HFF-Myc (cell line): ENCODE results near the gene CCDC90B.

Source experiments
- DNase-seq: peaks from one replicate; pipeline ENCODE4 v3.0.0-alpha.2; 2011; ENCODE audit warnings: low read depth; ENCODE audit errors: extremely low read depth
- H3K4me3 ChIP-seq: replicated peaks from 2 replicates; pipeline ENCODE4 v1.5.1; 2011; ENCODE audit warnings: low read depth, mild to moderate bottlenecking, control low read depth, low read length
- TF ChIP-seq, protein P1 (sequence below): IDR thresholded peaks from 2 replicates; pipeline ENCODE4 v1.5.1; 2012; ENCODE audit warnings: mild to moderate bottlenecking, low read depth, low read length, control low read depth; ENCODE audit errors: missing control alignments

Gene CCDC90B

GRCh38 chr11:83252941-83253340 lies 33.2 kb downstream of the CCDC90B start:
- no peak overlapping the region for H3K4me3 ChIP-seq
- TF ChIP-seq, protein P1, sequence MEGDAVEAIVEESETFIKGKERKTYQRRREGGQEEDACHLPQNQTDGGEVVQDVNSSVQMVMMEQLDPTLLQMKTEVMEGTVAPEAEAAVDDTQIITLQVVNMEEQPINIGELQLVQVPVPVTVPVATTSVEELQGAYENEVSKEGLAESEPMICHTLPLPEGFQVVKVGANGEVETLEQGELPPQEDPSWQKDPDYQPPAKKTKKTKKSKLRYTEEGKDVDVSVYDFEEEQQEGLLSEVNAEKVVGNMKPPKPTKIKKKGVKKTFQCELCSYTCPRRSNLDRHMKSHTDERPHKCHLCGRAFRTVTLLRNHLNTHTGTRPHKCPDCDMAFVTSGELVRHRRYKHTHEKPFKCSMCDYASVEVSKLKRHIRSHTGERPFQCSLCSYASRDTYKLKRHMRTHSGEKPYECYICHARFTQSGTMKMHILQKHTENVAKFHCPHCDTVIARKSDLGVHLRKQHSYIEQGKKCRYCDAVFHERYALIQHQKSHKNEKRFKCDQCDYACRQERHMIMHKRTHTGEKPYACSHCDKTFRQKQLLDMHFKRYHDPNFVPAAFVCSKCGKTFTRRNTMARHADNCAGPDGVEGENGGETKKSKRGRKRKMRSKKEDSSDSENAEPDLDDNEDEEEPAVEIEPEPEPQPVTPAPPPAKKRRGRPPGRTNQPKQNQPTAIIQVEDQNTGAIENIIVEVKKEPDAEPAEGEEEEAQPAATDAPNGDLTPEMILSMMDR, result no peak
- no peak for DNase-seq

- TF ChIP-seq, protein P1, result no peak
- no peak overlapping the region for H3K4me3 ChIP-seq
- DNase-seq, result no peak
Observed at GRCh38 chr11:83252266-83252665, 33.9 kb downstream of the CCDC90B start.

DNA sequence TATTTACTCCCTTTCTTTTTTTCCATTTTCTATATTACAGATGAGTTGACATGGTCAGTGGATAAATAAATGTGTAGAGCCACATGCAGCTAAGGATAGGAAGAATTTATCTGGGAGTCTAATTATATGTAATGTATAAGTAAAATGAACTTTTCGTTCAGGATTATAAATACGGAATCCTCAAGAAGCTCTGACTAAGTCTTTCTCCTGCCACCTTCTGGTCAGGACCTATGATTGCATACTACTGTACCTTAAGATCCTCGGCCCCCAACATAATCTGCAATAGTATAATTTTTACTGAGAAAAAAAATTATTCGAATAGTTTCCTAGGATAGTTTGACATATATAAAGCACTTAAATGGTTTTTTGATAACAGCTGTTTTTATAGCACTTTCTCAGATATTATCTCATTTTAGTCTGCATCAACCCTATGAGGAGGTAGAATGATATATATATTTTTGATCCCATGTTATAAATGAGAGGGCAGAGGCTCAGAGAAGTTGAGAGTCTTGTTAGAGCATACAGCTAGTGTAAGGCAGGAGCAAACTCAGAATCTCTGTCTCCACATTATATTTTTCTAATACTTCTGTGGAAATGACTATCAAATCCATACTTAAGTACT lies 36.1 kb downstream of the CCDC90B start:
- peak; percentile 16 for DNase-seq
- no peak overlapping the region for H3K4me3 ChIP-seq
- TF ChIP-seq, protein P1, result peak; percentile 62

GRCh38 chr11:83249445-83249844 lies 36.7 kb downstream of the CCDC90B start:
- H3K4me3 ChIP-seq, result no peak overlapping the region
- TF ChIP-seq, protein P1, result no peak
- no peak for DNase-seq

DNA sequence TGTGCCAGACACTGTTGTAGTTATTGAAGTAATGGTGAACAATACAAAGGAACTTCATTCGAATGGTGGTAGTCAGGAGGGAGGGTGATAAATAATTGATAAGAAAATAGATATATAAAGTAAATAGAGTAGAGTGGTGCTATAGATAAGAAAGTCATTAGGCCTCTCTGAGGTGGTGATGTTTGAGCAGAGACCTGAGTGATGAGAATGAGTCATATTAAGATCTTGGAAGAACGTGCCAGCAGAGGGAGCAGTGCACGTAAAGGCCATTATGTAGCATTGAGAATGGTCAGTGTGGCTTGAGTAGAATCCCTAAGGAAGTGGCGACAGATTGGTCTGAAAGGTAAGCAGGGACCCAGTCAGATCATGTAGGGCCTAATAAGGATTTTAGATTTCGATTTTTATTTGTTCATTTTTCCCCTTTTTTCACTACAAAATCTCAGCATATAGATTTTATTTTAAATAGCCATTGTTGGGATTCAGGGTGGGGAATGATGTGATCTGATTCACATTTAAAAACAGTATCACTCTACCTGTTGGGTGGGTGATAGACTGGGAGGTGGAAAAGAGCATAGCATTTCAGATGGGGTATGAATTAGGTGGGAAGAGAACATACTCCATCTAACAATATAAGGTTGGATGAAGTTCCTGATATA lies 44.7 kb downstream of the CCDC90B start:
- H3K4me3 ChIP-seq, result no peak overlapping the region
- DNase-seq, result peak; percentile 42
- TF ChIP-seq, protein P1, result peak; percentile 72

GRCh38 chr11:83238111-83238510 lies 48.1 kb downstream of the CCDC90B start:
- DNase-seq, result no peak
- H3K4me3 ChIP-seq, result no peak overlapping the region
- TF ChIP-seq, protein P1, result no peak
